ENCODE results near the gene VWA1.
"Not testable (repeated sequence)": the region's sequence is repeated elsewhere in the genome, so short reads cannot be mapped to it uniquely, and the experiment has no call there.

The VWA1 gene

GRCh38 chr1:1459711-1460110 lies 24.2 kb downstream of the VWA1 start:
- H3K9me3 ChIP-seq (ENCODE audit: severe bottlenecking); H3K4me3 ChIP-seq (ENCODE audit: severe bottlenecking); H3K36me3 ChIP-seq (ENCODE audit: low read depth); ATAC-seq (ENCODE audit: low read depth); H3K4me1 ChIP-seq (ENCODE audit: insufficient read depth, poor library complexity, severe bottlenecking); H3K27me3 ChIP-seq (ENCODE audit: insufficient read depth, poor library complexity, severe bottlenecking); H3K27ac ChIP-seq (ENCODE audit: poor library complexity, severe bottlenecking); DNase-seq (ENCODE audit: low spot score): not testable (repeated sequence)

- no peaks in the 10 kb centered on the region for H3K9me3 ChIP-seq (ENCODE audit: severe bottlenecking)
- H3K4me3 ChIP-seq (ENCODE audit: severe bottlenecking): no peak overlapping the region
- H3K36me3 ChIP-seq (ENCODE audit: low read depth): no peaks in the 10 kb centered on the region
- no peak for DNase-seq (ENCODE audit: low spot score)
- no peak for TF ChIP-seq CTCF (IDR thresholded peaks at IDR 0.05; ENCODE audit: poor library complexity, severe bottlenecking)
- H3K27ac ChIP-seq (ENCODE audit: poor library complexity, severe bottlenecking): no peak overlapping the region
- H3K27me3 ChIP-seq (ENCODE audit: insufficient read depth, poor library complexity, severe bottlenecking): no peaks in the 10 kb centered on the region
- no peak for ATAC-seq (ENCODE audit: low read depth)
- H3K4me1 ChIP-seq (ENCODE audit: insufficient read depth, poor library complexity, severe bottlenecking): peaks cover 8% of the 10 kb centered on the region
Observed at GRCh38 chr1:1460540-1461130, 25.1 kb downstream of the VWA1 start.

GRCh38 chr1:1461721-1462317 lies 26.3 kb downstream of the VWA1 start:
- H3K9me3 ChIP-seq (ENCODE audit: severe bottlenecking): no peaks in the 10 kb centered on the region
- no peak for TF ChIP-seq CTCF (IDR thresholded peaks at IDR 0.05; ENCODE audit: poor library complexity, severe bottlenecking)
- H3K4me3 ChIP-seq (ENCODE audit: severe bottlenecking): no peak overlapping the region
- DNase-seq (ENCODE audit: low spot score): no peak
- no peaks in the 10 kb centered on the region for H3K36me3 ChIP-seq (ENCODE audit: low read depth)
- H3K4me1 ChIP-seq (ENCODE audit: insufficient read depth, poor library complexity, severe bottlenecking): peaks cover 8% of the 10 kb centered on the region
- H3K27ac ChIP-seq (ENCODE audit: poor library complexity, severe bottlenecking): peak overlapping the region; percentile 68
- 0 out of 3 replicates have a peak, but pooled peaks have one; percentile 15 for ATAC-seq (ENCODE audit: low read depth)
- H3K27me3 ChIP-seq (ENCODE audit: insufficient read depth, poor library complexity, severe bottlenecking): no peaks in the 10 kb centered on the region

GRCh38 chr1:1462318-1462966 lies 27.0 kb downstream of the VWA1 start:
- no peaks in the 10 kb centered on the region for H3K27me3 ChIP-seq (ENCODE audit: insufficient read depth, poor library complexity, severe bottlenecking)
- DNase-seq (ENCODE audit: low spot score) (no peak), ATAC-seq (ENCODE audit: low read depth) (peak; percentile 79)
- no peaks in the 10 kb centered on the region for H3K36me3 ChIP-seq (ENCODE audit: low read depth)
- H3K27ac ChIP-seq (ENCODE audit: poor library complexity, severe bottlenecking): peak overlapping the region; percentile 68
- H3K4me1 ChIP-seq (ENCODE audit: insufficient read depth, poor library complexity, severe bottlenecking): peaks cover 8% of the 10 kb centered on the region
- no peaks in the 10 kb centered on the region for H3K9me3 ChIP-seq (ENCODE audit: severe bottlenecking)
- no peak for TF ChIP-seq CTCF (IDR thresholded peaks at IDR 0.05; ENCODE audit: poor library complexity, severe bottlenecking)
- no peak overlapping the region for H3K4me3 ChIP-seq (ENCODE audit: severe bottlenecking)

- Histone ChIP-seq H3K4me3 (ENCODE audit: severe bottlenecking) (no peak overlapping the region), H3K27me3 (ENCODE audit: insufficient read depth, poor library complexity, severe bottlenecking) (no peaks in the 10 kb centered on the region), H3K4me1 (ENCODE audit: insufficient read depth, poor library complexity, severe bottlenecking) (peaks cover 8% of the 10 kb centered on the region), H3K9me3 (ENCODE audit: severe bottlenecking) (no peaks in the 10 kb centered on the region), H3K27ac (ENCODE audit: poor library complexity, severe bottlenecking) (no peak overlapping the region), H3K36me3 (ENCODE audit: low read depth) (no peaks in the 10 kb centered on the region)
- ATAC-seq (ENCODE audit: low read depth): no peak
- TF ChIP-seq CTCF (IDR thresholded peaks at IDR 0.05; ENCODE audit: poor library complexity, severe bottlenecking): no peak
- DNase-seq (ENCODE audit: low spot score): no peak
Observed at GRCh38 chr1:1463312-1463711, 27.8 kb downstream of the VWA1 start.

GRCh38 chr1:1468196-1468985 lies 32.9 kb downstream of the VWA1 start:
- not testable (repeated sequence) for H3K27ac ChIP-seq (ENCODE audit: poor library complexity, severe bottlenecking); H3K4me3 ChIP-seq (ENCODE audit: severe bottlenecking); H3K27me3 ChIP-seq (ENCODE audit: insufficient read depth, poor library complexity, severe bottlenecking); ATAC-seq (ENCODE audit: low read depth); DNase-seq (ENCODE audit: low spot score); H3K9me3 ChIP-seq (ENCODE audit: severe bottlenecking); H3K36me3 ChIP-seq (ENCODE audit: low read depth); H3K4me1 ChIP-seq (ENCODE audit: insufficient read depth, poor library complexity, severe bottlenecking)

All from RWPE2 (cell line).